Upper lobe of left lung (tissue), 6 donors: Measurements from ENCODE around the gene ATG5. TPM values are rescaled to one million over a fixed set of nuclear protein-coding genes. Genes with fewer than 3 reads are reported as not detected.

Experiments
- ATAC-seq, 2 donors: fragments of 200-7000 bp; cut with Tn5 transposase; one replicate each; pipeline ENCODE4 v1.9.1; 2022; ENCODE audit warnings: mild to moderate bottlenecking in 2 of 2, moderate library complexity in 2 of 2; ENCODE audit not compliant: low FRiP score in 2 of 2
- DNase-seq, 2 donors: peaks; one replicate each; pipeline ENCODE4 v3.0.0-alpha.2; 2019 to 2020
- H3K27ac ChIP-seq, 4 donors: fragments of 200-600 bp; sonication (generic); one replicate each; pipeline ENCODE4 v1.5.1; 2016 to 2019
- H3K27me3 ChIP-seq, 4 donors: fragments of 200-600 bp; sonication (generic); one replicate each; pipeline ENCODE4 v1.5.1; 2017 to 2019
- H3K36me3 ChIP-seq, 4 donors: fragments of 200-600 bp; sonication (generic); one replicate each; pipeline ENCODE4 v1.5.1; 2016 to 2019
- H3K4me1 ChIP-seq, 4 donors: fragments of 200-600 bp; sonication (generic); one replicate each; pipeline ENCODE4 v1.5.1; 2018 to 2019
- H3K4me3 ChIP-seq, 4 donors: fragments of 200-600 bp; sonication (generic); one replicate each; pipeline ENCODE4 v1.5.1; 2017 to 2019; ENCODE audit warnings: mild to moderate bottlenecking in 2 of 4, moderate library complexity in 1 of 4
- H3K9me3 ChIP-seq, 4 donors: fragments of 200-600 bp; sonication (generic); one replicate each; pipeline ENCODE4 v1.5.1; 2018 to 2019
- EP300 ChIP-seq, 4 donors: sonication (generic); formaldehyde crosslinking; IDR thresholded peaks; one replicate each; pipeline ENCODE4 v1.5.1; 2017; ENCODE audit warnings: antibody characterized with exemption in 4 of 4, control low read depth in 2 of 4
- POLR2A ChIP-seq, 4 donors: fragments of 450-650 bp; IDR thresholded peaks; one replicate each; pipeline ENCODE4 v1.5.1; 2016 to 2017; ENCODE audit warnings: antibody characterized with exemption in 4 of 4, mild to moderate bottlenecking in 2 of 4
- POLR2AphosphoS5 ChIP-seq, 2 donors: sonication (generic); formaldehyde crosslinking; IDR thresholded peaks; one replicate each; pipeline ENCODE4 v1.5.1; 2017; ENCODE audit warnings: antibody characterized with exemption in 2 of 2
- WGBS, 2 donors: methylation state at CpG; one replicate each; pipeline ENCODE4 v1.1.5; 2017 to 2018; 5-methylcytosine and 5-hydroxymethylcytosine counted together
- small RNA-seq, 4 donors: library from RNA; depleted of rRNA; stranded (forward); fragments of <200 nt; gene quantifications; one replicate each; pipeline ENCODE3, GENCODE V24; 2016
- total RNA-seq, 6 donors: library from RNA; depleted of rRNA in 4 of 6; stranded (reverse); fragments of >200 nt in 4 of 6; gene quantifications; one replicate each; pipeline versions ENCODE4 v1.1.0 to v1.2.1, GENCODE V29; 2016 to 2021
- TF ChIP-seq, protein P1 (sequence below), 6 experiments: fragments of 450-650 bp in 4 of 6; fragments of 200-600 bp in 2 of 6; sonication (generic) in 2 of 6; IDR thresholded peaks; one replicate each; pipeline ENCODE4 v1.5.1; 2016 to 2019; ENCODE audit warnings: antibody characterized with exemption in 6 of 6
- donor health status: DM: no; HTN: no; CAD: no; lungs with moderate emphysema.
- donor health status: DM: no; HTN: yes; CAD: no; lungs with severe emphysema.

ATG5 gene
- total RNA-seq, 6 donors from 2014 or later: 25.8 to 55.1 (median 28.7) TPM

DNA sequence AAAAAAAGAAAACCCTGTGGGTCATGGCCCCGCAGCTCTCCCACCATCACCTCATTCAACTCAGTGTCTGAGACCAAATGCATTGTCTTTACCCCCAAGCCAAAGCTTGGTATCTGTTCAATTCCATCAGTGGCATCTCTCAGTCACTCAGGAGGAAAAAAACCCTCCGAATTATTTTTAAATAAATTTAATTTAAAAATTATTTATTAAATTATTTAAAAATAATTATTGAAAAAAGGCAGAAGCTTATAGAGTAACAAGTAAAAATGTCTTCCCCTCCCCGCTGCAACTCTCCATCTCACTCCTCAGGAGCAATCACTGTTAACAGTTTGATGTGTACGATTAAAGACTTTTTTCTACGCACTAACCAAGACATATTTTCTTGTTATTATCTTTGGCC lies 188.7 kb downstream of the ATG5 start:
- H3K27ac ChIP-seq: no peak overlapping the region
- H3K4me1 ChIP-seq: no peaks in the 10 kb centered on the region
- TF ChIP-seq EP300 (IDR thresholded peaks at IDR 0.05): no peak
- TF ChIP-seq POLR2AphosphoS5 (IDR thresholded peaks at IDR 0.05): no peak
- TF ChIP-seq, protein P1, sequence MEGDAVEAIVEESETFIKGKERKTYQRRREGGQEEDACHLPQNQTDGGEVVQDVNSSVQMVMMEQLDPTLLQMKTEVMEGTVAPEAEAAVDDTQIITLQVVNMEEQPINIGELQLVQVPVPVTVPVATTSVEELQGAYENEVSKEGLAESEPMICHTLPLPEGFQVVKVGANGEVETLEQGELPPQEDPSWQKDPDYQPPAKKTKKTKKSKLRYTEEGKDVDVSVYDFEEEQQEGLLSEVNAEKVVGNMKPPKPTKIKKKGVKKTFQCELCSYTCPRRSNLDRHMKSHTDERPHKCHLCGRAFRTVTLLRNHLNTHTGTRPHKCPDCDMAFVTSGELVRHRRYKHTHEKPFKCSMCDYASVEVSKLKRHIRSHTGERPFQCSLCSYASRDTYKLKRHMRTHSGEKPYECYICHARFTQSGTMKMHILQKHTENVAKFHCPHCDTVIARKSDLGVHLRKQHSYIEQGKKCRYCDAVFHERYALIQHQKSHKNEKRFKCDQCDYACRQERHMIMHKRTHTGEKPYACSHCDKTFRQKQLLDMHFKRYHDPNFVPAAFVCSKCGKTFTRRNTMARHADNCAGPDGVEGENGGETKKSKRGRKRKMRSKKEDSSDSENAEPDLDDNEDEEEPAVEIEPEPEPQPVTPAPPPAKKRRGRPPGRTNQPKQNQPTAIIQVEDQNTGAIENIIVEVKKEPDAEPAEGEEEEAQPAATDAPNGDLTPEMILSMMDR (IDR thresholded peaks at IDR 0.05): no peak
- no peak for TF ChIP-seq POLR2A (IDR thresholded peaks at IDR 0.05)
- H3K36me3 ChIP-seq: no peaks in the 10 kb centered on the region
- 95 to 96% methylated on average over 5 of the region's 5 CpGs for WGBS, 2 donors
- H3K4me3 ChIP-seq: no peak overlapping the region
- DNase-seq (no peak), ATAC-seq (no peak)
- H3K9me3 ChIP-seq: no peaks in the 10 kb centered on the region
- H3K27me3 ChIP-seq: no peaks in the 10 kb centered on the region

DNA sequence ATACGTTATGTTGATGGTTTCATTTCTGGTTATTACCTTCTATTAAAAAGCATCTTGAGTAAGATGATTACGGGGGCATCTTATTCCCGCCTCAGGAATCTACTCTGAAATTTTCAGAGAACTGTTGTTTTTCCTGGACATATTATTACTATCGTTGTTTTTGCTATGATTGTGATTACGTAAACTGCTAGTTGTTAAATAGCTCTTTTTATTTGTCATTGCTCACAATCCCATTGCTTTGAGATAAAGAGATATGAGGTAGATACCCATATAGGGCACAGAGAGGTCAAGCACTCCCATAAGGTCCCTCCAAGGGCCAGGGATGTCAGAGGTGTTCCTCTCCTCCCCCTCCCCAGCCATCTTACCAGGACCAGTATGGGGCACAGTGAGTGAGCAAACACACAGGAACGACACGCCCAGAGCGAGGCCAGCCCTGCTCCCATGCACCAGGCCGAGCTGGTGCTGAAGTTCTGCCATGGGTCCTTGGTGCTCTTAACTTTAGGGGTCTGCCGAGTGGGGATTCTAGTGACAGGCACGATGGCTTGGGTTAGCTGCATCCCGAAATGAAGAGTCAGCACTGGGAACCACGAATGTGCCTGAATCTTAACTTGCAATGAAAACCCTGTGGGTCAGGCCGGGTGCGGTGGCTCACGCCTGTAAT lies 189.5 kb downstream of the ATG5 start:
- DNase-seq: no peak
- WGBS, 2 donors: 90 to 98% methylated on average over 16 of the region's 16 CpGs
- no peak overlapping the region for H3K4me3 ChIP-seq
- no peaks in the 10 kb centered on the region for H3K9me3 ChIP-seq
- ATAC-seq: no peak
- H3K27me3 ChIP-seq: no peaks in the 10 kb centered on the region
- no peaks in the 10 kb centered on the region for H3K36me3 ChIP-seq
- H3K27ac ChIP-seq: no peak overlapping the region
- H3K4me1 ChIP-seq: no peaks in the 10 kb centered on the region
- TF ChIP-seq, protein P1 (IDR thresholded peaks at IDR 0.05): no peak
- TF ChIP-seq EP300 (IDR thresholded peaks at IDR 0.05) (no peak), POLR2AphosphoS5 (IDR thresholded peaks at IDR 0.05) (no peak), POLR2A (IDR thresholded peaks at IDR 0.05) (no peak)

DNA sequence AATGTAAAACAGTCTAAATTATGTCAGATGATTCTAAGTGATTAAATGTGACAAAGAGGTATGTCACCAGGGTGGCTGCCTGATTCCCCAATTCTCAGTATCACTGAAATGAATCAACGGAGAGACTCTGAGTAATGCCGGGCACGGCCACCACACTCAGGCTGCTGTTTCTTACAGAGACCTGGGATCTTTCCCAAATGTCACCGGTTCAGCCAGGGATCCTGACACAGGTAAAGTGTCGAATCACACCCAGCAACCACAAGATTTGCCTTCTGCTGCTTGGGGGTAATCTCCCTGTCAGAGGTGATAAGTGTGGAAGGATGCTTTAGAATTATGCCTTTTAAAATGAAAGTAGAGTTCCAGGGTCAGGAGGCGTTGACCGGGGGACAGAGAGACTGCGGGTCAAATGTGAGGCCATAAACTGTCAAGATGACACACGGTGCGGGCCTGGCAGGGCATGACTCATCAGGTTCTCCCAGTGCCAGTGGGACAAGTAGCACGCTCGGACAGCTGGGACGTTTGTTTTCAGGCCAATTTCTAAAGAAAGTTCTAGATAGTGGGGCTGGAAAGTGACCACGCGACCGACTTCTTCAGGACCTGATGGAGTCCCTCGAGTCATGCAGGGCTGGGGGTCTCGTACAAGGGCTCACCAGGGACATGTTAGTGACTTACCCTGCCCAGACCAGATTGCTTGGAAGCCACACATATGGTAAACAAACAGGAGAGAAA lies 190.5 kb downstream of the ATG5 start:
- H3K36me3 ChIP-seq: no peaks in the 10 kb centered on the region
- H3K27me3 ChIP-seq: no peaks in the 10 kb centered on the region
- no peak for ATAC-seq
- H3K4me3 ChIP-seq: no peak overlapping the region
- no peak for DNase-seq
- no peaks in the 10 kb centered on the region for H3K4me1 ChIP-seq
- WGBS, 2 donors: 86 to 92% methylated on average over 18 of the region's 18 CpGs
- no peaks in the 10 kb centered on the region for H3K9me3 ChIP-seq
- TF ChIP-seq EP300 (IDR thresholded peaks at IDR 0.05) (no peak), POLR2A (IDR thresholded peaks at IDR 0.05) (no peak), POLR2AphosphoS5 (IDR thresholded peaks at IDR 0.05) (no peak)
- TF ChIP-seq, protein P1 (IDR thresholded peaks at IDR 0.05): no peak
- H3K27ac ChIP-seq: no peak overlapping the region

Small RNAs within 50 kb of the gene (small RNA-seq; reads per million reads assigned to genes)
- gene RF00015: 0 reads per million in 4 donors
- gene RN7SL47P: 0 reads per million in 4 donors
- gene RNU6-344P: 0 reads per million in 4 donors

Other genes starting within 250 kb of the ATG5 start
- 10 to 100 TPM in 5 of 6 donors, 1 to 10 TPM in 1; 6.2 to 32.2 (median 12.9) TPM for gene PRDM1, start 239.4 kb downstream of the ATG5 start, total RNA-seq
- gene CRYBG1, start 35.0 kb upstream of the ATG5 start, total RNA-seq: 10 to 100 TPM; 17.8 to 35.1 (median 25.5) TPM